GM12878 (cell line): ENCODE data around the gene VWA7. TPM values are rescaled to one million over a fixed set of nuclear protein-coding genes. Genes with fewer than 3 reads are reported as not detected.

Experiments
- ATAC-seq: fragments of 200-7000 bp; cut with Tn5 transposase; 3 replicates; pipeline ENCODE4 v1.9.1; 2020; ENCODE audit warnings: mild to moderate bottlenecking, moderate library complexity
- BruUV-seq: library from RNA; stranded (reverse); fragments of 400-500 nt; replicated peaks from 2 replicates; lab custom pipeline; 2021; lab: Mats Ljungman, UMichigan
- CTCF ChIA-PET: fragments of 300-600 bp; sonication (Branson Sonifier 250); formaldehyde crosslinking; extraction: SDS; loops from one replicate; lab custom pipeline; 2021; ENCODE audit warnings: inconsistent platforms; lab: Yijun Ruan, JAX
- POLR2A ChIA-PET: fragments of 350-600 bp; formaldehyde crosslinking; extraction: SDS; loops from one replicate; lab custom pipeline; 2021; ENCODE audit warnings: inconsistent platforms; lab: Charles Lee
- RAD21 ChIA-PET: fragments of 300-600 bp; sonication (Branson Sonifier 250); formaldehyde crosslinking; loops from one replicate; lab custom pipeline; 2023; ENCODE audit warnings: antibody characterized with exemption; ENCODE audit not compliant: unreplicated experiment; lab: Charles Lee
- SMC1A ChIA-PET: fragments of 300-600 bp; sonication (Branson Sonifier 250); formaldehyde crosslinking; loops from one replicate; lab custom pipeline; 2023; ENCODE audit not compliant: unreplicated experiment, uncharacterized antibody; lab: Charles Lee
- DNase-seq: peaks from one replicate; pipeline ENCODE4 v3.0.0-alpha.2; 2011; ENCODE audit warnings: low read depth, low spot score
- FAIRE-seq: peaks from 3 replicates; lab custom pipeline; 2011; peaks lifted over from hg19 to GRCh38; lab: Jason Lieb, UNC
- H2AFZ ChIP-seq: 2 replicates; pipeline ENCODE4 v1.6.0; 2011; ENCODE audit warnings: low read depth, low read length, control low read depth; ENCODE audit not compliant: control insufficient read depth
- H3K27ac ChIP-seq: 2 replicates; pipeline ENCODE4 v1.5.1; 2011; ENCODE audit warnings: control low read depth; ENCODE audit not compliant: control insufficient read depth, insufficient read depth
- H3K27me3 ChIP-seq, 2 experiments: replicated peaks in 1 of 2; 2 replicates each; pipeline versions ENCODE4 v1.6.0 to v1.6.1; 2011; ENCODE audit warnings: low read length in 1 of 2; ENCODE audit not compliant: control insufficient read depth in 2 of 2, insufficient read depth in 2 of 2
- H3K36me3 ChIP-seq, 2 experiments: 2 replicates each; pipeline ENCODE4 v1.5.1; 2011; ENCODE audit warnings: low read length in 1 of 2; ENCODE audit not compliant: control insufficient read depth in 2 of 2, insufficient read depth in 2 of 2
- H3K4me1 ChIP-seq: 2 replicates; pipeline ENCODE4 v1.6.1; 2011; ENCODE audit warnings: mild to moderate bottlenecking, low read length, moderate library complexity, mixed read lengths; ENCODE audit not compliant: control insufficient read depth, insufficient read depth
- H3K4me2 ChIP-seq: 2 replicates; pipeline ENCODE4 v1.6.0; 2011; ENCODE audit warnings: control low read depth; ENCODE audit not compliant: control insufficient read depth, insufficient read depth
- H3K4me3 ChIP-seq: fragments of 200-600 bp; sonication (generic); 2 replicates; pipeline ENCODE4 v1.5.1; 2016
- H3K79me2 ChIP-seq: 2 replicates; pipeline ENCODE4 v1.6.0; 2011; ENCODE audit warnings: low read length; ENCODE audit not compliant: control insufficient read depth, insufficient read depth
- H3K9ac ChIP-seq: 2 replicates; pipeline ENCODE4 v1.8.0; 2011; ENCODE audit warnings: low read length, control low read depth, mixed read lengths; ENCODE audit not compliant: control insufficient read depth, insufficient read depth
- H3K9me3 ChIP-seq: replicated peaks from 3 replicates; pipeline ENCODE4 v1.5.1; 2011; ENCODE audit warnings: mild to moderate bottlenecking, low read length; ENCODE audit not compliant: control insufficient read depth, insufficient read depth
- H4K20me1 ChIP-seq: 2 replicates; pipeline ENCODE4 v1.6.0; 2011; ENCODE audit not compliant: control insufficient read depth, insufficient read depth
- BACH1 ChIP-seq: fragments of 450-650 bp; IDR thresholded peaks from 2 replicates; pipeline ENCODE4 v1.6.1; 2017; ENCODE audit warnings: mild to moderate bottlenecking, borderline replicate concordance
- CEBPB ChIP-seq, 2 experiments: fragments of 150-350 bp in 1 of 2; IDR thresholded peaks; 2 replicates each; pipeline ENCODE4 v1.6.1; 2012 to 2014; ENCODE audit warnings: low read depth in 2 of 2, low read length in 2 of 2, borderline replicate concordance in 1 of 2, inconsistent platforms in 1 of 2
- JUND ChIP-seq: IDR thresholded peaks from 2 replicates; pipeline ENCODE4 v1.6.1; 2012; ENCODE audit warnings: low read depth, mild to moderate bottlenecking, low read length, improper control_type of control experiment, moderate library complexity
- PRDM15 ChIP-seq: fragments of 450-650 bp; formaldehyde crosslinking; IDR thresholded peaks from 2 replicates; pipeline ENCODE4 v1.4.0; 2020; ENCODE audit warnings: mild to moderate bottlenecking, moderate library complexity
- ZSCAN29 ChIP-seq: fragments of 450-650 bp; IDR thresholded peaks from 2 replicates; pipeline ENCODE4 v1.6.1; 2017; ENCODE audit warnings: mild to moderate bottlenecking, moderate library complexity
- WGBS: methylation state at CpG from one replicate; pipeline ENCODE4 v1.1.6; 2016; ENCODE audit warnings: low lambda C conversion rate; ENCODE audit not compliant: insufficient replicate concordance, insufficient coverage; ENCODE audit errors: missing lambda C conversion rate; 5-methylcytosine and 5-hydroxymethylcytosine counted together
- in situ Hi-C: fragments of 300-500 bp; cut with MboI; formaldehyde crosslinking; loops from 9 replicates; pipeline ENCODE4 v1.14.3; 2018; ENCODE audit warnings: mixed read lengths
- intact Hi-C: fragments of 100-400 bp; cut with micrococcal nuclease; formaldehyde crosslinking; loops from one replicate; pipeline ENCODE4 v1.14.2; 2022; ENCODE audit not compliant: unreplicated experiment
- polyA plus RNA-seq, 11 experiments: library from polyadenylated mRNA; depleted of rRNA in 4 of 11; unstranded in 6 of 11; stranded (reverse) in 5 of 11; fragments of >200 nt; fragmentation: Nextera tagmentation in 4 of 11; fragmentation: Illumina TruSeq in 1 of 11; extraction: Ambion mirVana in 4 of 11; extraction: Trizol in 1 of 11; gene quantifications; 1 replicate in 1 of 11; 2 replicates in 10 of 11; pipeline versions ENCODE4 v1.2.1 to v1.2.3, GENCODE V29; 2011 to 2016; ENCODE audit warnings: inconsistent platforms in 2 of 11, missing spikeins in 2 of 11, low read depth in 1 of 11
- total RNA-seq, 4 experiments: library from RNA; depleted of rRNA in 3 of 4; stranded (reverse); fragments of >200 nt in 3 of 4; fragmentation: Illumina TruSeq in 1 of 4; extraction: Trizol in 1 of 4; gene quantifications; 2 replicates each; pipeline versions ENCODE4 v1.2.1 to v1.2.3, GENCODE V29; 2013 to 2021

VWA7 gene
- total and polyA plus RNA-seq, 10 of the 15 experiments (the other 5 are each of a cell fraction or from before 2014, with no cell fraction given) = 0.11 to 3.1 (median 1.2) TPM; not detected in 1

GRCh38 chr6:31719001-31719400 is 58.1 kb downstream of the VWA7 start:
- BruUV-seq = no TSS peak
- intact Hi-C loops = no loop called here
- no peak for DNase-seq

More at GRCh38 chr6:31719001-31719400, 58.1 kb downstream of the VWA7 start:
- RAD21 ChIA-PET = no interaction called here
- Histone ChIP-seq H3K9ac (no peak overlapping the region), H3K27me3 (no peaks in the 10 kb centered on the region; a peak in 2 of 4 replicates), H4K20me1 (no peaks in the 10 kb centered on the region), H3K4me3 (no peak overlapping the region), H3K36me3 (no peaks in the 10 kb centered on the region), H3K27ac (no peak overlapping the region), H3K79me2 (no peaks in the 10 kb centered on the region), H3K4me2 (no peak overlapping the region), H2AFZ (no peak overlapping the region), H3K9me3 (no peaks in the 10 kb centered on the region), H3K4me1 (no peaks in the 10 kb centered on the region)
- CTCF ChIA-PET = no interaction called here
- in situ Hi-C loops = no loop called here
- 33% methylated on average over 6 of the region's 6 CpGs for WGBS
- TF ChIP-seq PRDM15 (no peak), CEBPB (IDR thresholded peaks at IDR 0.05; ENCODE audit: borderline replicate concordance in 1 of 2, low read depth in 2 of 2, low read length in 2 of 2) (no peak), JUND (no peak), BACH1 (no peak), ZSCAN29 (no peak)
- ATAC-seq (no peak), FAIRE-seq (no peak)
- POLR2A ChIA-PET = interaction anchor here (0.8 kb wide), 1 partner anchor 87 kb away, joined by 3 read pairs; the partner anchor contains the start of gene LSM2
- SMC1A ChIA-PET = no interaction called here
